Spleen (tissue), 7 donors: ENCODE results near the gene NEAT1.
A peak's percentile ranks its signal among the peaks of the same experiment; 100 is the strongest.

ENCODE experiments used
- POLR2A ChIP-seq, 3 donors: fragments of 450-650 bp; IDR thresholded peaks; one replicate each; pipeline ENCODE4 v1.5.1; 2017; ENCODE audit warnings: antibody characterized with exemption in 3 of 3, mild to moderate bottlenecking in 1 of 3
- POLR2AphosphoS5 ChIP-seq, 3 donors: sonication (generic); formaldehyde crosslinking; IDR thresholded peaks; one replicate each; pipeline ENCODE4 v1.5.1; 2017; ENCODE audit warnings: antibody characterized with exemption in 3 of 3
- TF ChIP-seq, protein P1 (sequence below), 11 experiments: fragments of 200-600 bp in 7 of 11; fragments of 450-650 bp in 4 of 11; sonication (generic) in 4 of 11; IDR thresholded peaks in 8 of 11; conservative IDR thresholded peaks in 3 of 11; 1 replicate in 7 of 11; 2 replicates in 4 of 11; pipeline versions ENCODE4 v1.4.0 to v1.8.0; 2016 to 2021; ENCODE audit warnings: antibody characterized with exemption in 11 of 11, inconsistent platforms in 4 of 11, mild to moderate bottlenecking in 1 of 11
- donor health status: DM: no; HTN: no; CAD: no; lungs with moderate emphysema.
- donor health status: DM: no; HTN: no; CAD: no.
- donor health status: DM: no; HTN: no; CAD: no.

DNA sequence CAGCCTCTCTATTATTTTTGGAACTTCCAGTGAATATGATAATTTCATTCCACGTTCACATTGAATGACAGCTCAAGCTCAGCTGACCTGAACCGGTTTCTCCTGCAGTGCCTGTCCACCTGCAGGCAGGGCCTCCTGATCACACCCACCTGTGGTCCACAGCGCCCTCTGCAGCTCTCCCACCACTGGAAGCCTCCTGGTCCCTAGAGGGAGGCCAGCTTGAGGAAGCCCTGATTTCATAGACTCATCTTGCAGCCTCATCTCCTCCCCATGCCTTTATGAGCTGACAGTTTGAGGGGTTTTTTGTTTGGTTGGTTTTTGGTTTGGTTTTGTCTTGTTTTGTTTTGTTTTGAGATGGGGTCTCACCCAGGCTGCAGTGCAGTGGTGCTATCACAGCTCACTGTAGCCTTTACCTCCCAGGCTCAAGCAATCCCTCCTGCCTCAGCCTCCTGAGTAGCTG, 46.3 kb downstream of the NEAT1 start:
- TF ChIP-seq POLR2A (IDR thresholded peaks at IDR 0.05) (no peak), POLR2AphosphoS5 (IDR thresholded peaks at IDR 0.05) (peak; percentile 64 to 80 (median 68))
- TF ChIP-seq, protein P1, sequence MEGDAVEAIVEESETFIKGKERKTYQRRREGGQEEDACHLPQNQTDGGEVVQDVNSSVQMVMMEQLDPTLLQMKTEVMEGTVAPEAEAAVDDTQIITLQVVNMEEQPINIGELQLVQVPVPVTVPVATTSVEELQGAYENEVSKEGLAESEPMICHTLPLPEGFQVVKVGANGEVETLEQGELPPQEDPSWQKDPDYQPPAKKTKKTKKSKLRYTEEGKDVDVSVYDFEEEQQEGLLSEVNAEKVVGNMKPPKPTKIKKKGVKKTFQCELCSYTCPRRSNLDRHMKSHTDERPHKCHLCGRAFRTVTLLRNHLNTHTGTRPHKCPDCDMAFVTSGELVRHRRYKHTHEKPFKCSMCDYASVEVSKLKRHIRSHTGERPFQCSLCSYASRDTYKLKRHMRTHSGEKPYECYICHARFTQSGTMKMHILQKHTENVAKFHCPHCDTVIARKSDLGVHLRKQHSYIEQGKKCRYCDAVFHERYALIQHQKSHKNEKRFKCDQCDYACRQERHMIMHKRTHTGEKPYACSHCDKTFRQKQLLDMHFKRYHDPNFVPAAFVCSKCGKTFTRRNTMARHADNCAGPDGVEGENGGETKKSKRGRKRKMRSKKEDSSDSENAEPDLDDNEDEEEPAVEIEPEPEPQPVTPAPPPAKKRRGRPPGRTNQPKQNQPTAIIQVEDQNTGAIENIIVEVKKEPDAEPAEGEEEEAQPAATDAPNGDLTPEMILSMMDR (IDR thresholded peaks at IDR 0.05 in 8 of 11, conservative IDR thresholded peaks at IDR 0.05 in 3 of 11): peak; percentile 36 to 76 (median 65)
